ENCODE data around the gene FES.
A peak's percentile ranks its signal among the peaks of the same experiment; 100 is the strongest.

Gene FES

DNA sequence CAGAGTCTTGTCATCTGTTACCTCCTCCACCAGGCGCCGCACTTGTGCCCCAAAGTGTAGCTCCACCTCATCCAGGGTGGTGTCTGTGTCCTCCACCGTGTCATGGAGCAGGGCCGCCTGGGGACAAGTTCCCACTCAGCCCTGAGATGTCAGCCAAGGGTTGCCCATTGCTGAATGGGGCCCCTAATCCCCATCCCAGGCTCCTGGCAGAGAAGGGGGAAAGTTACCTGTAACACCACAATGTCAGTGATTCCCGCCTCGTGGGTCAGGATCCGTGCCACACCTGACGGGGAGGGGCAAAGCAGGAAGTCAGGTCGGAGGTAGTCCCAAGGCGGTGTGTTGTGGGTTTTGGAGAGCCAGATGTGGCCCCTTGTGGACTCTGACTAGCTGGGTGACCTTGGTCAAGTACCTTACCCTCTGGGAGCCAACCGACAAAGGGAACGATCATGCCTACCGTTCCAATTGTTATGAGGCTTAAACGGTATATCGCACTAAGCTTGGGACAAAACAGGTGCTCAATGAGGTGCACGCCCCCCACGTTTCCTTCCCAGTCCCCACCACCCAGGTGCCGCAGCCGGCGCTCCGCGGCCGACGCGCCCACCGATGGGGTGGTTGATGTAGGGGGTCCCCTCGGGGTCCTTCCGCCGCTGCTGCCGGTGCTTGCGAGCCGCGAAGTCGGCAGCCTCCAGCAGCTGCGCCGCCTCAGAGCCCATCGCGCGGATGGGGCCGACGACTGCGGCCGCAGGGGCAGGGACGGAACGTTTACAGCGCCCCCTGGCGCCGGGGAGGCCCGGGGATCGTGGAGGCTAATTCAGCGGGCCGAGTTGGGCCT lies 47.7 kb downstream of the FES start, which contains the start of gene HDDC3:
TSS of gene HDDC3 (minus strand) at position 722 of the 832 bp plus-strand sequence. CDS start at position 713, 9 bp downstream.
- TF ChIP-seq TAF1 (IDR thresholded peaks at IDR 0.05; ENCODE audit: low read depth) (peak; percentile 78), RAD21 (IDR thresholded peaks at IDR 0.05; ENCODE audit: low read depth) (peak; percentile 31; the same call in 1 of the 2 replicates), EP300 (IDR thresholded peaks at IDR 0.05; ENCODE audit: borderline replicate concordance) (0 out of 2 replicates have a peak, but pooled peaks have one; percentile 38), FOXM1 (IDR thresholded peaks at IDR 0.05; ENCODE audit: borderline replicate concordance, low read depth) (no peak), REST (IDR thresholded peaks at IDR 0.05; ENCODE audit: low read depth) (no peak), ZBTB7A (IDR thresholded peaks at IDR 0.05; ENCODE audit: low read depth) (peak; percentile 57; the same call in 1 of the 2 replicates), TCF12 (IDR thresholded peaks at IDR 0.05; ENCODE audit: low read depth) (peak; percentile 56; the same call in 1 of the 2 replicates), EGR1 (IDR thresholded peaks at IDR 0.05) (no peak), YY1 (IDR thresholded peaks at IDR 0.05; ENCODE audit: low read depth) (peak; percentile 67), TEAD4 (IDR thresholded peaks at IDR 0.05) (peak; percentile 52; the same call in 1 of the 2 replicates), MAX (IDR thresholded peaks at IDR 0.05) (peak; percentile 78)

- TF ChIP-seq REST (IDR thresholded peaks at IDR 0.05; ENCODE audit: low read depth) (peak; percentile 39; the same call in 1 of the 2 replicates), YY1 (IDR thresholded peaks at IDR 0.05; ENCODE audit: low read depth) (no peak)
Measured at GRCh38 chr15:90932660-90932991, 48.3 kb downstream of the FES start.

- TF ChIP-seq YY1 (IDR thresholded peaks at IDR 0.05; ENCODE audit: low read depth): no peak
- TF ChIP-seq NFIC (IDR thresholded peaks at IDR 0.05): no peak
Measured at GRCh38 chr15:90933301-90933700, 49.0 kb downstream of the FES start.

GRCh38 chr15:90934256-90934948 lies 50.1 kb downstream of the FES start:
- TF ChIP-seq RAD21 (IDR thresholded peaks at IDR 0.05; ENCODE audit: low read depth) (peak; percentile 78), YY1 (IDR thresholded peaks at IDR 0.05; ENCODE audit: low read depth) (no peak), EGR1 (IDR thresholded peaks at IDR 0.05) (peak; percentile 74), MAX (IDR thresholded peaks at IDR 0.05) (no peak), NFIC (IDR thresholded peaks at IDR 0.05) (no peak), TAF1 (IDR thresholded peaks at IDR 0.05; ENCODE audit: low read depth) (no peak), ZBTB7A (IDR thresholded peaks at IDR 0.05; ENCODE audit: low read depth) (no peak; the same call in 1 of the 2 replicates), TCF12 (IDR thresholded peaks at IDR 0.05; ENCODE audit: low read depth) (no peak)

- TF ChIP-seq TEAD4 (IDR thresholded peaks at IDR 0.05) (no peak), EGR1 (IDR thresholded peaks at IDR 0.05) (no peak), CEBPB (IDR thresholded peaks at IDR 0.05) (no peak), ZBTB7A (IDR thresholded peaks at IDR 0.05; ENCODE audit: low read depth) (peak; percentile 89), NFIC (IDR thresholded peaks at IDR 0.05) (no peak; the same call in 1 of the 2 replicates), FOXM1 (IDR thresholded peaks at IDR 0.05; ENCODE audit: borderline replicate concordance, low read depth) (0 out of 2 replicates have a peak, but pooled peaks have one; percentile 36), TAF1 (IDR thresholded peaks at IDR 0.05; ENCODE audit: low read depth) (peak; percentile 83; the same call in 1 of the 2 replicates), CREB1 (IDR thresholded peaks at IDR 0.05; ENCODE audit: low read depth) (no peak)
- TF ChIP-seq, protein P1, sequence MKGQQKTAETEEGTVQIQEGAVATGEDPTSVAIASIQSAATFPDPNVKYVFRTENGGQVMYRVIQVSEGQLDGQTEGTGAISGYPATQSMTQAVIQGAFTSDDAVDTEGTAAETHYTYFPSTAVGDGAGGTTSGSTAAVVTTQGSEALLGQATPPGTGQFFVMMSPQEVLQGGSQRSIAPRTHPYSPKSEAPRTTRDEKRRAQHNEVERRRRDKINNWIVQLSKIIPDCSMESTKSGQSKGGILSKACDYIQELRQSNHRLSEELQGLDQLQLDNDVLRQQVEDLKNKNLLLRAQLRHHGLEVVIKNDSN (IDR thresholded peaks at IDR 0.05): no peak
Measured at GRCh38 chr15:90934949-90935751, 50.8 kb downstream of the FES start, which contains the start of gene UNC45A. UNC45A (plus strand) TSS chr15:90935285; CDS start chr15:90935325, 40 bp downstream.

Data from Ishikawa (cell line).